WTC11 (cell line): Measurements from ENCODE around the gene ELAVL1. TPM values are rescaled to one million over a fixed set of nuclear protein-coding genes. Genes with fewer than 3 reads are reported as not detected.

Experiments
- ATAC-seq: fragments of 200-7000 bp; cut with Tn5 transposase; 2 replicates; pipeline ENCODE4 v1.10.0; 2021; ENCODE audit warnings: mild to moderate bottlenecking, moderate library complexity
- CTCF ChIA-PET: fragments of 300-600 bp; sonication (Branson Sonifier 250); formaldehyde crosslinking; loops from one replicate; lab custom pipeline; 2021; ENCODE audit warnings: antibody characterized with exemption; lab: Charles Lee
- POLR2A ChIA-PET: fragments of 350-600 bp; sonication (Branson Sonifier 250); formaldehyde crosslinking; loops from one replicate; lab custom pipeline; 2021; ENCODE audit warnings: antibody characterized with exemption; lab: Charles Lee
- DNase-seq: peaks from one replicate; pipeline ENCODE4 v3.0.0; 2021; ENCODE audit warnings: low spot score
- H3K27ac Mint-ChIP-seq: 2 replicates; pipeline ENCODE4 v1.8.0; 2021; ENCODE audit warnings: mixed read lengths
- H3K27me3 Mint-ChIP-seq: 2 replicates; pipeline ENCODE4 v1.8.0; 2021; ENCODE audit warnings: low read depth, mild to moderate bottlenecking, moderate library complexity, mixed read lengths
- H3K36me3 Mint-ChIP-seq: 2 replicates; pipeline ENCODE4 v1.8.0; 2021; ENCODE audit warnings: mixed read lengths
- H3K4me1 Mint-ChIP-seq: 2 replicates; pipeline ENCODE4 v1.8.0; 2022; ENCODE audit warnings: mixed read lengths
- H3K4me3 Mint-ChIP-seq: 2 replicates; pipeline ENCODE4 v1.8.0; 2021; ENCODE audit warnings: mild to moderate bottlenecking, moderate library complexity, mixed read lengths
- H3K9me3 Mint-ChIP-seq: 2 replicates; pipeline ENCODE4 v1.8.0; 2021; ENCODE audit warnings: mixed read lengths
- AFF4 ChIP-seq: sonication (generic); formaldehyde crosslinking; IDR thresholded peaks from 2 replicates; pipeline ENCODE4 v1.8.1; 2023; ENCODE audit warnings: mild to moderate bottlenecking, missing genetic modification reagents, borderline replicate concordance
- CDX4 ChIP-seq: fragments of 250-450 bp; sonication (Bioruptor Pico); IDR thresholded peaks from 2 replicates; pipeline ENCODE4 v1.9.0; 2021; ENCODE audit warnings: moderate library complexity, mild to moderate bottlenecking, inconsistent platforms, borderline replicate concordance
- CREB1 ChIP-seq: sonication (generic); formaldehyde crosslinking; IDR thresholded peaks from 2 replicates; pipeline ENCODE4 v1.8.0; 2023; ENCODE audit warnings: mild to moderate bottlenecking, missing genetic modification reagents
- EMX1 ChIP-seq: fragments of 250-450 bp; sonication (Bioruptor Pico); IDR thresholded peaks from 2 replicates; pipeline ENCODE4 v1.8.0; 2021; ENCODE audit warnings: mild to moderate bottlenecking
- ERG ChIP-seq: fragments of 250-450 bp; sonication (Bioruptor Pico); IDR thresholded peaks from 2 replicates; pipeline ENCODE4 v1.8.0; 2021; ENCODE audit warnings: mild to moderate bottlenecking
- ETV6 ChIP-seq: sonication (generic); formaldehyde crosslinking; IDR thresholded peaks from 2 replicates; pipeline ENCODE4 v1.8.1; 2022; ENCODE audit warnings: mild to moderate bottlenecking, missing genetic modification reagents
- FOXP4 ChIP-seq: sonication (generic); formaldehyde crosslinking; IDR thresholded peaks from 2 replicates; pipeline ENCODE4 v1.8.0; 2022; ENCODE audit warnings: mild to moderate bottlenecking, missing genetic modification reagents
- GTF2I ChIP-seq: fragments of 250-450 bp; sonication (Bioruptor Pico); conservative IDR thresholded peaks from 2 replicates; pipeline ENCODE4 v1.4.0; 2021; ENCODE audit warnings: mild to moderate bottlenecking
- HMGXB4 ChIP-seq: sonication (generic); formaldehyde crosslinking; IDR thresholded peaks from 2 replicates; pipeline ENCODE4 v1.8.1; 2023; ENCODE audit warnings: mild to moderate bottlenecking, moderate library complexity, missing genetic modification reagents
- IRF1 ChIP-seq: sonication (generic); formaldehyde crosslinking; IDR thresholded peaks from 2 replicates; pipeline ENCODE4 v1.8.0; 2023; ENCODE audit warnings: missing genetic modification reagents
- MAX ChIP-seq: sonication (generic); formaldehyde crosslinking; IDR thresholded peaks from 2 replicates; pipeline ENCODE4 v1.8.0; 2022; ENCODE audit warnings: mild to moderate bottlenecking, missing genetic modification reagents
- NR1H2 ChIP-seq: sonication (generic); formaldehyde crosslinking; IDR thresholded peaks from 2 replicates; pipeline ENCODE4 v1.9.0; 2021; ENCODE audit warnings: mild to moderate bottlenecking, moderate library complexity, missing genetic modification reagents
- NR3C1 ChIP-seq: sonication (generic); formaldehyde crosslinking; conservative IDR thresholded peaks from 2 replicates; pipeline ENCODE4 v1.8.1; 2023; ENCODE audit warnings: low read depth, mild to moderate bottlenecking, missing genetic modification reagents
- SMAD3 ChIP-seq: sonication (generic); formaldehyde crosslinking; IDR thresholded peaks from 2 replicates; pipeline ENCODE4 v1.8.0; 2022; ENCODE audit warnings: missing genetic modification reagents, mild to moderate bottlenecking, borderline replicate concordance
- ZMAT4 ChIP-seq: fragments of 250-450 bp; sonication (Bioruptor Pico); IDR thresholded peaks from 2 replicates; pipeline ENCODE4 v1.9.0; 2021; ENCODE audit warnings: mild to moderate bottlenecking
- ZNF121 ChIP-seq: sonication (generic); formaldehyde crosslinking; IDR thresholded peaks from 2 replicates; pipeline ENCODE4 v1.8.0; 2023; ENCODE audit warnings: missing genetic modification reagents
- total RNA-seq: library from RNA; stranded (reverse); gene quantifications from 3 replicates; pipeline ENCODE4 v1.2.3, GENCODE V29; 2021
- TF ChIP-seq, protein P1 (sequence below): fragments of 200-600 bp; IDR thresholded peaks from 2 replicates; pipeline ENCODE4 v1.8.0; 2022; ENCODE audit warnings: antibody characterized with exemption
- TF ChIP-seq, protein P2 (sequence below): sonication (generic); formaldehyde crosslinking; IDR thresholded peaks from 2 replicates; pipeline ENCODE4 v1.8.1; 2022; ENCODE audit warnings: mild to moderate bottlenecking, moderate library complexity, missing genetic modification reagents

ELAVL1 gene
- total RNA-seq, 1 experiment from 2014 or later = 160 TPM

GRCh38 chr19:7995810-7996158, 9.7 kb downstream of the ELAVL1 start (continued):
- TF ChIP-seq, protein P1, sequence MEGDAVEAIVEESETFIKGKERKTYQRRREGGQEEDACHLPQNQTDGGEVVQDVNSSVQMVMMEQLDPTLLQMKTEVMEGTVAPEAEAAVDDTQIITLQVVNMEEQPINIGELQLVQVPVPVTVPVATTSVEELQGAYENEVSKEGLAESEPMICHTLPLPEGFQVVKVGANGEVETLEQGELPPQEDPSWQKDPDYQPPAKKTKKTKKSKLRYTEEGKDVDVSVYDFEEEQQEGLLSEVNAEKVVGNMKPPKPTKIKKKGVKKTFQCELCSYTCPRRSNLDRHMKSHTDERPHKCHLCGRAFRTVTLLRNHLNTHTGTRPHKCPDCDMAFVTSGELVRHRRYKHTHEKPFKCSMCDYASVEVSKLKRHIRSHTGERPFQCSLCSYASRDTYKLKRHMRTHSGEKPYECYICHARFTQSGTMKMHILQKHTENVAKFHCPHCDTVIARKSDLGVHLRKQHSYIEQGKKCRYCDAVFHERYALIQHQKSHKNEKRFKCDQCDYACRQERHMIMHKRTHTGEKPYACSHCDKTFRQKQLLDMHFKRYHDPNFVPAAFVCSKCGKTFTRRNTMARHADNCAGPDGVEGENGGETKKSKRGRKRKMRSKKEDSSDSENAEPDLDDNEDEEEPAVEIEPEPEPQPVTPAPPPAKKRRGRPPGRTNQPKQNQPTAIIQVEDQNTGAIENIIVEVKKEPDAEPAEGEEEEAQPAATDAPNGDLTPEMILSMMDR = no peak
- TF ChIP-seq NR1H2 (CRISPR knock-in tag) (no peak), AFF4 (CRISPR knock-in tag) (no peak), EMX1 (CRISPR knock-in tag) (no peak), NR3C1 (no peak), ZMAT4 (no peak), ZNF121 (no peak), ETV6 (no peak)
- TF ChIP-seq, all 79 proteins: peak for 0

GRCh38 chr19:7994928-7995809, 10.3 kb downstream of the ELAVL1 start:
- H3K4me1 Mint-ChIP-seq = peaks cover 40% of the 10 kb centered on the region
- CTCF ChIA-PET = interaction anchor here (0.6 to 4.1 kb wide), 2 partner anchors 51 to 1447 kb away, joined by 4 to 16 read pairs; partner anchors contain the start of gene TIMM44
- H3K4me3 Mint-ChIP-seq = no peak overlapping the region
- no peak for DNase-seq
- peak overlapping the region; percentile 86 for H3K27ac Mint-ChIP-seq
- no peaks in the 10 kb centered on the region for H3K27me3 Mint-ChIP-seq
- POLR2A ChIA-PET = interaction anchor here (0.7 kb wide), 2 partner anchors 51 to 138 kb away, joined by 4 to 5 read pairs; no protein-coding TSS in a partner anchor
- H3K36me3 Mint-ChIP-seq = peaks cover 24% of the 10 kb centered on the region
- H3K9me3 Mint-ChIP-seq = no peaks in the 10 kb centered on the region
- no peak for ATAC-seq
- TF ChIP-seq IRF1 (CRISPR knock-in tag) = no peak
- TF ChIP-seq, protein P2, sequence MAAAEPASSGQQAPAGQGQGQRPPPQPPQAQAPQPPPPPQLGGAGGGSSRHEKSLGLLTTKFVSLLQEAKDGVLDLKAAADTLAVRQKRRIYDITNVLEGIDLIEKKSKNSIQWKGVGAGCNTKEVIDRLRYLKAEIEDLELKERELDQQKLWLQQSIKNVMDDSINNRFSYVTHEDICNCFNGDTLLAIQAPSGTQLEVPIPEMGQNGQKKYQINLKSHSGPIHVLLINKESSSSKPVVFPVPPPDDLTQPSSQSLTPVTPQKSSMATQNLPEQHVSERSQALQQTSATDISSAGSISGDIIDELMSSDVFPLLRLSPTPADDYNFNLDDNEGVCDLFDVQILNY (CRISPR knock-in tag) = no peak
- no peak for TF ChIP-seq ZMAT4
- TF ChIP-seq GTF2I (CRISPR knock-in tag) = no peak
- TF ChIP-seq HMGXB4 = no peak
- TF ChIP-seq MAX (CRISPR knock-in tag) = no peak
- TF ChIP-seq ETV6 = no peak
- no peak for TF ChIP-seq FOXP4
- no peak for TF ChIP-seq CREB1 (CRISPR knock-in tag)
- no peak for TF ChIP-seq CDX4 (CRISPR knock-in tag)
- TF ChIP-seq SMAD3 = no peak
- no peak for TF ChIP-seq EMX1 (CRISPR knock-in tag)
- TF ChIP-seq ERG (CRISPR knock-in tag) = no peak
